K562 (cell line): Measurements from ENCODE around the gene GCDH. TPM values are rescaled to one million over a fixed set of nuclear protein-coding genes. Genes with fewer than 3 reads are reported as not detected.

Source experiments
- E2F3 ChIP-seq: fragments of 250-450 bp; sonication (Bioruptor Pico); IDR thresholded peaks from 2 replicates; pipeline ENCODE4 v1.4.0; 2020; ENCODE audit warnings: mild to moderate bottlenecking
- GATA2 ChIP-seq: sonication (generic); formaldehyde crosslinking; IDR thresholded peaks from 2 replicates; pipeline ENCODE4 v1.4.0; 2020; ENCODE audit warnings: mild to moderate bottlenecking, missing genetic modification reagents
- HDGF ChIP-seq: fragments of 450-650 bp; IDR thresholded peaks from 2 replicates; pipeline ENCODE4 v1.6.1; 2016
- KHSRP ChIP-seq: fragments of 450-650 bp; IDR thresholded peaks from 2 replicates; pipeline ENCODE4 v1.6.1; 2017
- MED1 ChIP-seq: sonication (generic); formaldehyde crosslinking; IDR thresholded peaks from 2 replicates; pipeline ENCODE4 v1.8.1; 2023; ENCODE audit warnings: missing genetic modification reagents, borderline replicate concordance
- NCOR1 ChIP-seq: fragments of 450-650 bp; IDR thresholded peaks from 2 replicates; pipeline ENCODE4 v1.6.1; 2016; ENCODE audit warnings: mild to moderate bottlenecking, moderate library complexity
- PHB ChIP-seq: fragments of 250-450 bp; sonication (Bioruptor Pico); IDR thresholded peaks from 2 replicates; pipeline ENCODE4 v1.5.0; 2021
- PHB2 ChIP-seq: fragments of 450-650 bp; IDR thresholded peaks from 2 replicates; pipeline ENCODE4 v1.6.1; 2017; ENCODE audit warnings: low read depth
- RAD51 ChIP-seq: fragments of 450-650 bp; IDR thresholded peaks from 2 replicates; pipeline ENCODE4 v1.7.1; 2016; ENCODE audit warnings: low read depth, mild to moderate bottlenecking, borderline replicate concordance
- TCF7L2 ChIP-seq: fragments of 150-350 bp; IDR thresholded peaks from 2 replicates; pipeline ENCODE4 v1.6.1; 2016; ENCODE audit warnings: low read depth, mild to moderate bottlenecking, low read length, moderate library complexity
- THRB ChIP-seq: fragments of 450-650 bp; formaldehyde crosslinking; conservative IDR thresholded peaks from 2 replicates; pipeline ENCODE4 v1.4.0; 2022; ENCODE audit warnings: mild to moderate bottlenecking, missing genetic modification characterization
- TSC22D4 ChIP-seq: fragments of 450-650 bp; IDR thresholded peaks from 2 replicates; pipeline ENCODE4 v1.6.1; 2016; ENCODE audit warnings: missing genetic modification characterization, missing biosample characterization, control low read depth
- U2AF2 ChIP-seq: fragments of 200-400 bp; formaldehyde crosslinking; optimal IDR thresholded peaks from 2 replicates; pipeline ENCODE3; 2017; ENCODE audit warnings: low read depth, mild to moderate bottlenecking, low read length
- ZNF140 ChIP-seq: fragments of 250-450 bp; sonication (Bioruptor Pico); IDR thresholded peaks from 2 replicates; pipeline ENCODE4 v1.8.0; 2021; ENCODE audit warnings: moderate library complexity, mild to moderate bottlenecking, inconsistent platforms
- ZNF232 ChIP-seq: sonication (generic); formaldehyde crosslinking; IDR thresholded peaks from 2 replicates; pipeline ENCODE4 v1.8.0; 2022; ENCODE audit warnings: mild to moderate bottlenecking, missing genetic modification reagents
- ZNF41 ChIP-seq: fragments of 250-450 bp; sonication (Bioruptor Pico); conservative IDR thresholded peaks from 2 replicates; pipeline ENCODE4 v1.4.0; 2020; ENCODE audit warnings: mild to moderate bottlenecking
- ZNF512 ChIP-seq: IDR thresholded peaks from 2 replicates; pipeline ENCODE4 v1.6.1; 2016; ENCODE audit warnings: missing genetic modification characterization, missing compliant biosample characterization
- ZSCAN32 ChIP-seq: fragments of 450-650 bp; formaldehyde crosslinking; IDR thresholded peaks from 2 replicates; pipeline ENCODE4 v1.4.0; 2020; ENCODE audit warnings: mild to moderate bottlenecking, moderate library complexity
- polyA plus RNA-seq, 8 experiments: library from polyadenylated mRNA; depleted of rRNA in 4 of 8; stranded (reverse) in 5 of 8; unstranded in 3 of 8; fragments of >200 nt; fragmentation: Nextera tagmentation in 2 of 8; fragmentation: Illumina TruSeq in 1 of 8; extraction: Ambion mirVana in 2 of 8; extraction: Trizol in 1 of 8; gene quantifications; 2 replicates each; pipeline versions ENCODE4 v1.2.1 to v1.2.3, GENCODE V29; 2011 to 2014; ENCODE audit warnings: inconsistent platforms in 1 of 8, missing spikeins in 1 of 8
- total RNA-seq, 7 experiments: library from RNA; depleted of rRNA in 6 of 7; stranded (reverse); fragments of >200 nt in 6 of 7; fragmentation: Illumina TruSeq in 2 of 7; extraction: Trizol in 2 of 7; gene quantifications; 2 replicates each; pipeline versions ENCODE4 v1.2.1 to v1.2.3, GENCODE V29; 2011 to 2021; ENCODE audit warnings: low replicate concordance in 1 of 7
- TF ChIP-seq, protein P1 (sequence below): fragments of 450-650 bp; IDR thresholded peaks from 2 replicates; pipeline ENCODE4 v1.7.0; 2016; ENCODE audit warnings: borderline replicate concordance
- TF ChIP-seq, protein P2 (sequence below): fragments of 450-650 bp; formaldehyde crosslinking; IDR thresholded peaks from 2 replicates; pipeline ENCODE4 v1.4.0; 2022; ENCODE audit warnings: missing genetic modification characterization
- TF ChIP-seq, protein P3 (sequence below): fragments of 450-650 bp; IDR thresholded peaks from 2 replicates; pipeline ENCODE4 v1.6.1; 2016; ENCODE audit warnings: borderline replicate concordance

GCDH gene
- total and polyA plus RNA-seq, 9 of the 15 experiments (the other 6 are each of a cell fraction or from before 2014, with no cell fraction given): 2.9 to 50.8 (median 19.1) TPM

DNA sequence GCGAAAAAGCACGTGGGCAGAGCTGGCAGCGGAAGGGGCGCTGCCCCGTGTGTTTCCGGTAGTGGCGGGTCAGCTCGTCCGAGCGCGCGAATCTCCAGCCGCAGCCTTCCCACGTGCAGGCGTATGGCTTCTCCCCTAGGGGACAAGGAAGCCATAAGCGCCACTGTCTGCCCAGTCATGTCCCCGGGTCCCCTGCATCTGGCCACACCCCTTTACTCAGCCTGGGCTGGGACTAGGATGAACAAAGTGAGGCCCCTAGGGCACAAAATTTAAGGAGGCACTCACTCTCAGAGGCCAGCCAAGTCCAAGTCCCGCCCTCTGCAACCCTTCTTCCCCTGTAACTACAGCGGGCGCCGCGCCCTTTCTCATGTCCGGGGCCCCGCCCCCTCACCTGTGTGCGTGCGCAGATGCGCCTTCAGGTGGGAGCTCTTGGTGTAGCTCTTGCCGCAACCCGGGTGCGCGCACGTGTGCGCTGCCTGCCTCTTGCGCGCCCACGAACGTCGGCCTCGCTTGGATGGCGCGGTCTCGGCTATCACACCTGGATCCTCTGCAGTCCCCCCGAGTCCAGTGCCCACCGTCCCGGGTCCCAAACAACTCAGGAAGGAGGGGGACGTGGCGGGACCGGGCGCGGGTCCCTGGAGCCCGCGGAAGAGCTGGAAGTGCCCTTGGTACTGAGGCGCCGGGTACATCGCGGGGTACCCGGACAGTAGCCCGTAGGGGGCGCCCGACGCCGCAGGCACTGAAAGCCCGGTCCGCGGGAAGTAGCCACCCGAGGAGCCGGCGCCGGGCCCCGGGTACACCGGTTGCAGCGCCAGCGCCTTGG lies 5.8 kb upstream of the GCDH start (continued):
- 0 out of 2 replicates have a peak, but pooled peaks have one; percentile 35 for TF ChIP-seq NCOR1
- TF ChIP-seq TSC22D4: no peak
- TF ChIP-seq, protein P1, sequence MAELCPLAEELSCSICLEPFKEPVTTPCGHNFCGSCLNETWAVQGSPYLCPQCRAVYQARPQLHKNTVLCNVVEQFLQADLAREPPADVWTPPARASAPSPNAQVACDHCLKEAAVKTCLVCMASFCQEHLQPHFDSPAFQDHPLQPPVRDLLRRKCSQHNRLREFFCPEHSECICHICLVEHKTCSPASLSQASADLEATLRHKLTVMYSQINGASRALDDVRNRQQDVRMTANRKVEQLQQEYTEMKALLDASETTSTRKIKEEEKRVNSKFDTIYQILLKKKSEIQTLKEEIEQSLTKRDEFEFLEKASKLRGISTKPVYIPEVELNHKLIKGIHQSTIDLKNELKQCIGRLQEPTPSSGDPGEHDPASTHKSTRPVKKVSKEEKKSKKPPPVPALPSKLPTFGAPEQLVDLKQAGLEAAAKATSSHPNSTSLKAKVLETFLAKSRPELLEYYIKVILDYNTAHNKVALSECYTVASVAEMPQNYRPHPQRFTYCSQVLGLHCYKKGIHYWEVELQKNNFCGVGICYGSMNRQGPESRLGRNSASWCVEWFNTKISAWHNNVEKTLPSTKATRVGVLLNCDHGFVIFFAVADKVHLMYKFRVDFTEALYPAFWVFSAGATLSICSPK: no peak
- 0 out of 2 replicates have a peak, but pooled peaks have one; percentile 18 for TF ChIP-seq TCF7L2
- no peak for TF ChIP-seq ZNF41 (CRISPR knock-in tag)
- peak; percentile 86 for TF ChIP-seq E2F3
- no peak for TF ChIP-seq KHSRP
- TF ChIP-seq ZNF232: 0 out of 2 replicates have a peak, but pooled peaks have one; percentile 18
- TF ChIP-seq PHB2: no peak
- TF ChIP-seq MED1 (CRISPR knock-in tag): no peak
- TF ChIP-seq GATA2: no peak
- 0 out of 2 replicates have a peak, but pooled peaks have one; percentile 31 for TF ChIP-seq HDGF
- peak; percentile 58; the same call in 1 of the 2 replicates for TF ChIP-seq PHB (CRISPR knock-in tag)
- TF ChIP-seq THRB (CRISPR knock-in tag): no peak
- no peak for TF ChIP-seq RAD51
- TF ChIP-seq ZNF512 (tag): no peak
- TF ChIP-seq, protein P2, sequence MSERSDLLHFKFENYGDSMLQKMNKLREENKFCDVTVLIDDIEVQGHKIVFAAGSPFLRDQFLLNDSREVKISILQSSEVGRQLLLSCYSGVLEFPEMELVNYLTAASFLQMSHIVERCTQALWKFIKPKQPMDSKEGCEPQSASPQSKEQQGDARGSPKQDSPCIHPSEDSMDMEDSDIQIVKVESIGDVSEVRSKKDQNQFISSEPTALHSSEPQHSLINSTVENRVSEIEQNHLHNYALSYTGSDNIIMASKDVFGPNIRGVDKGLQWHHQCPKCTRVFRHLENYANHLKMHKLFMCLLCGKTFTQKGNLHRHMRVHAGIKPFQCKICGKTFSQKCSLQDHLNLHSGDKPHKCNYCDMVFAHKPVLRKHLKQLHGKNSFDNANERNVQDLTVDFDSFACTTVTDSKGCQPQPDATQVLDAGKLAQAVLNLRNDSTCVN (CRISPR knock-in tag): no peak
- no peak for TF ChIP-seq ZNF140
- TF ChIP-seq, protein P3, sequence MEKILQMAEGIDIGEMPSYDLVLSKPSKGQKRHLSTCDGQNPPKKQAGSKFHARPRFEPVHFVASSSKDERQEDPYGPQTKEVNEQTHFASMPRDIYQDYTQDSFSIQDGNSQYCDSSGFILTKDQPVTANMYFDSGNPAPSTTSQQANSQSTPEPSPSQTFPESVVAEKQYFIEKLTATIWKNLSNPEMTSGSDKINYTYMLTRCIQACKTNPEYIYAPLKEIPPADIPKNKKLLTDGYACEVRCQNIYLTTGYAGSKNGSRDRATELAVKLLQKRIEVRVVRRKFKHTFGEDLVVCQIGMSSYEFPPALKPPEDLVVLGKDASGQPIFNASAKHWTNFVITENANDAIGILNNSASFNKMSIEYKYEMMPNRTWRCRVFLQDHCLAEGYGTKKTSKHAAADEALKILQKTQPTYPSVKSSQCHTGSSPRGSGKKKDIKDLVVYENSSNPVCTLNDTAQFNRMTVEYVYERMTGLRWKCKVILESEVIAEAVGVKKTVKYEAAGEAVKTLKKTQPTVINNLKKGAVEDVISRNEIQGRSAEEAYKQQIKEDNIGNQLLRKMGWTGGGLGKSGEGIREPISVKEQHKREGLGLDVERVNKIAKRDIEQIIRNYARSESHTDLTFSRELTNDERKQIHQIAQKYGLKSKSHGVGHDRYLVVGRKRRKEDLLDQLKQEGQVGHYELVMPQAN: peak; percentile 87
- no peak for TF ChIP-seq ZSCAN32 (CRISPR knock-in tag)
- TF ChIP-seq U2AF2: no peak
